ENCODE data around the gene KCNK5.

Gene KCNK5

GRCh38 chr6:39181333-39181732, 47.9 kb downstream of the KCNK5 start:
- Histone ChIP-seq H3K9ac (ENCODE audit: low read length) (no peak overlapping the region), H3K27me3 (ENCODE audit: control insufficient read depth in 1 of 2, insufficient read depth in 2 of 2, low read length in 2 of 2) (no peaks in the 10 kb centered on the region), H3K4me3 (ENCODE audit: low read depth in 1 of 2, low read length in 2 of 2) (no peak overlapping the region), H3K9me3 (ENCODE audit: low read length) (no peaks in the 10 kb centered on the region), H3K36me3 (ENCODE audit: insufficient read depth, low read length) (no peaks in the 10 kb centered on the region), H3K4me1 (ENCODE audit: insufficient read depth, low read length) (no peaks in the 10 kb centered on the region), H3K27ac (ENCODE audit: low read depth, low read length) (no peak overlapping the region)

- no peaks in the 10 kb centered on the region for H3K36me3 ChIP-seq (ENCODE audit: insufficient read depth, low read length)
- H3K4me3 ChIP-seq (ENCODE audit: low read depth in 1 of 2, low read length in 2 of 2) = no peak overlapping the region
- H3K27me3 ChIP-seq (ENCODE audit: control insufficient read depth in 1 of 2, insufficient read depth in 2 of 2, low read length in 2 of 2) = no peaks in the 10 kb centered on the region
- no peak overlapping the region for H3K9ac ChIP-seq (ENCODE audit: low read length)
- no peaks in the 10 kb centered on the region for H3K9me3 ChIP-seq (ENCODE audit: low read length)
- no peaks in the 10 kb centered on the region for H3K4me1 ChIP-seq (ENCODE audit: insufficient read depth, low read length)
- H3K27ac ChIP-seq (ENCODE audit: low read depth, low read length) = no peak overlapping the region
Observed at GRCh38 chr6:39178804-39179203, 50.5 kb downstream of the KCNK5 start.

GRCh38 chr6:39178235-39178634, 51.0 kb downstream of the KCNK5 start:
- H3K27ac ChIP-seq (ENCODE audit: low read depth, low read length) = no peak overlapping the region
- no peak overlapping the region for H3K9ac ChIP-seq (ENCODE audit: low read length)
- no peak overlapping the region for H3K4me3 ChIP-seq (ENCODE audit: low read depth in 1 of 2, low read length in 2 of 2)
- H3K4me1 ChIP-seq (ENCODE audit: insufficient read depth, low read length) = no peaks in the 10 kb centered on the region
- H3K36me3 ChIP-seq (ENCODE audit: insufficient read depth, low read length) = no peaks in the 10 kb centered on the region
- H3K9me3 ChIP-seq (ENCODE audit: low read length) = no peaks in the 10 kb centered on the region
- H3K27me3 ChIP-seq (ENCODE audit: control insufficient read depth in 1 of 2, insufficient read depth in 2 of 2, low read length in 2 of 2) = no peaks in the 10 kb centered on the region

GRCh38 chr6:39177130-39177529, 52.1 kb downstream of the KCNK5 start:
- Histone ChIP-seq H3K27me3 (ENCODE audit: control insufficient read depth in 1 of 2, insufficient read depth in 2 of 2, low read length in 2 of 2) (no peaks in the 10 kb centered on the region), H3K9me3 (ENCODE audit: low read length) (no peaks in the 10 kb centered on the region), H3K36me3 (ENCODE audit: insufficient read depth, low read length) (no peaks in the 10 kb centered on the region), H3K9ac (ENCODE audit: low read length) (no peak overlapping the region), H3K4me3 (ENCODE audit: low read depth in 1 of 2, low read length in 2 of 2) (no peak overlapping the region), H3K27ac (ENCODE audit: low read depth, low read length) (no peak overlapping the region), H3K4me1 (ENCODE audit: insufficient read depth, low read length) (no peaks in the 10 kb centered on the region)

DNA sequence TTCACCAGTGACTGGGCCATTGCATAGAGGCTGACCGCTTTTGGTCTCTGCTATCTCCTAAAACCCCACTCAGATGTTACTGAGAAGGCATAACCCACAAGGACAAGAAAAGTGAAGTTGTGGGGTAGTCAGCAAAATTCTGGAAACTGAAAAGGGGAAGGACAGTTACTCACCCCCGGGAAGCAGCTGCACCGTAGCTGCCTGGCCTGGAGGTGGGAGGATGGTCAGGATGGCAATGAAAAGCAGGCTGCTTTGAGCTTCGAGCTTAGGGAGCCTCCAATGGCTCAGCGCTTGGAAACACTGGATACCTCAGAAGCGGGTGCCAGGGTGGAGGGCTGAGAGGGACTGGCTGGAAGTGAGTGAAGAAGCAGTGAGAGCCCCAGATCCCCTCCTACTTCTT, 56.0 kb downstream of the KCNK5 start:
- no peaks in the 10 kb centered on the region for H3K36me3 ChIP-seq (ENCODE audit: insufficient read depth, low read length)

DNA sequence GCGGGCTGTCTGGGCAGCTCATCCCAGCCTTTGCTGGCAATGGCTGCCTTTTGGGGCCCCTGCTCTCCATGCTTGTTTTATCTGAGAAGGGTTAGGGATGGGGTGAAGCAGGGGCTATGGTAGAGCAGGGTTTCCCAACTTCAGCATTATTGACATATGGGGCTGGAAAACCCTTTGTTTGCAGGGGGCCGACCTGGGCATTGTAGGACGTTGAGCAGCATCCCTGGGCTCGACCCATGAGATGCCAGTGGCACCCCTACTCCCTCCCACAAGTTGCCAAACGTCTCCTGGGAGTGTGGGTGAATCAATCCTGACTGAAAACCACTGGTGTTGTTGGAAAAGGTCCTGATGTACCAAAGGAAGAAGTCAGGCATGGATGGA, 56.9 kb downstream of the KCNK5 start:
- Histone ChIP-seq H3K9ac (ENCODE audit: low read length) (no peak overlapping the region), H3K4me1 (ENCODE audit: insufficient read depth, low read length) (no peaks in the 10 kb centered on the region), H3K36me3 (ENCODE audit: insufficient read depth, low read length) (no peaks in the 10 kb centered on the region), H3K9me3 (ENCODE audit: low read length) (peaks cover 4% of the 10 kb centered on the region), H3K27ac (ENCODE audit: low read depth, low read length) (no peak overlapping the region), H3K4me3 (ENCODE audit: low read depth in 1 of 2, low read length in 2 of 2) (no peak overlapping the region), H3K27me3 (ENCODE audit: control insufficient read depth in 1 of 2, insufficient read depth in 2 of 2, low read length in 2 of 2) (peaks cover 0 to 3% of the 10 kb centered on the region in 2 donors)

More for the DNA sequence above, 56.0 kb downstream of the KCNK5 start:
- no peaks in the 10 kb centered on the region for H3K4me1 ChIP-seq (ENCODE audit: insufficient read depth, low read length)
- no peak overlapping the region for H3K4me3 ChIP-seq (ENCODE audit: low read depth in 1 of 2, low read length in 2 of 2)
- H3K27me3 ChIP-seq (ENCODE audit: control insufficient read depth in 1 of 2, insufficient read depth in 2 of 2, low read length in 2 of 2) = no peaks in the 10 kb centered on the region
- H3K27ac ChIP-seq (ENCODE audit: low read depth, low read length) = no peak overlapping the region
- peaks cover 4% of the 10 kb centered on the region for H3K9me3 ChIP-seq (ENCODE audit: low read length)
- H3K9ac ChIP-seq (ENCODE audit: low read length) = no peak overlapping the region

DNA sequence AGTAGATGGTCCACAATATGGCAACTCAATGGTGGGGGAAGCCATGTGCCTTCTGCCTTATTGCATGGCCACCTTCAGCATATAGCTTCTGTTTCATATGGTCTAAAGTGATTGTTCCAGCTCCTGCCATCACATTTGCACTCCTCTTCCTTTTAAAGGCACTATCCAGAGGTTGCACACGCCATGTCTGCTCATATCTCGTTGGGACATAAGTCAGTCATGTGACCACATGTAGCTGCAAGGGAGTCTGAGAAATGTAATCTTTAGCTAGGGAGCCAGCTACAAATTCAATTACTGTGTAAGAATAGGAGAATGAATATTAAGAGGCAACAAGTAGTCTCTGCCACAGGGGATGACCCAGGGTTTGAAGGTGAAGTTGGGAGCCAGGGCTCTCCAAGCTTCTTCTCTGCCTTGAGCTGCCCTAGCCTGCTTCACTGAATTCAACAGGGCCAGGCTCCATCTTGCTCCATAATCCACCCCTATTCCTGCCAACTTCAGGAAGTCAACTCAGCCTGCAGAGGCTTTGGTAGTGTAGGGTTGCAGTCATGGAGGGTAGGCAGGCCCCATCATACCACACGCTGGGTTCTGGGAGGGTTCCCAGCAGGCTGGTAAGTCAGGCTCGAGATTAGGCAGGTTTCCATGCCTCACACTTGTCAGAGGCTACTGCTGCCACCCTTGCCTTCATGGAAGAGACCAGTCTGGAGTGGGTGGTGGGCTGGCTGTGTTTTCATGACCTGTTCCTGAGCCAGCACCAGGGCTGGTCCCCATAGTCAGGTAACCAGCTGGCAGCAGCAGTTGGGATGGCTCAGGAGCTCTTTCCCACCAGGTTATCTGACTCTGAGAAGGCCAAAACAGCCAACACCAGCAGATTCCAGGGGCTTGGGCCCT, 57.5 kb downstream of the KCNK5 start:
- Histone ChIP-seq H3K9me3 (ENCODE audit: low read length) (peaks cover 4% of the 10 kb centered on the region), H3K9ac (ENCODE audit: low read length) (no peak overlapping the region), H3K27ac (ENCODE audit: low read depth, low read length) (no peak overlapping the region), H3K36me3 (ENCODE audit: insufficient read depth, low read length) (no peaks in the 10 kb centered on the region), H3K27me3 (ENCODE audit: control insufficient read depth in 1 of 2, insufficient read depth in 2 of 2, low read length in 2 of 2) (peaks cover 0 to 9% of the 10 kb centered on the region in 2 donors), H3K4me3 (ENCODE audit: low read depth in 1 of 2, low read length in 2 of 2) (no peak overlapping the region), H3K4me1 (ENCODE audit: insufficient read depth, low read length) (no peaks in the 10 kb centered on the region)

- H3K9ac ChIP-seq (ENCODE audit: low read length) = no peak overlapping the region
- H3K4me1 ChIP-seq (ENCODE audit: insufficient read depth, low read length) = no peaks in the 10 kb centered on the region
- no peak overlapping the region for H3K27ac ChIP-seq (ENCODE audit: low read depth, low read length)
- H3K4me3 ChIP-seq (ENCODE audit: low read depth in 1 of 2, low read length in 2 of 2) = no peak overlapping the region
- H3K9me3 ChIP-seq (ENCODE audit: low read length) = peaks cover 4% of the 10 kb centered on the region
- H3K27me3 ChIP-seq (ENCODE audit: control insufficient read depth in 1 of 2, insufficient read depth in 2 of 2, low read length in 2 of 2) = peaks cover 0 to 17% of the 10 kb centered on the region in 2 donors
- H3K36me3 ChIP-seq (ENCODE audit: insufficient read depth, low read length) = no peaks in the 10 kb centered on the region
Observed at GRCh38 chr6:39170860-39171259, 58.4 kb downstream of the KCNK5 start.

DNA sequence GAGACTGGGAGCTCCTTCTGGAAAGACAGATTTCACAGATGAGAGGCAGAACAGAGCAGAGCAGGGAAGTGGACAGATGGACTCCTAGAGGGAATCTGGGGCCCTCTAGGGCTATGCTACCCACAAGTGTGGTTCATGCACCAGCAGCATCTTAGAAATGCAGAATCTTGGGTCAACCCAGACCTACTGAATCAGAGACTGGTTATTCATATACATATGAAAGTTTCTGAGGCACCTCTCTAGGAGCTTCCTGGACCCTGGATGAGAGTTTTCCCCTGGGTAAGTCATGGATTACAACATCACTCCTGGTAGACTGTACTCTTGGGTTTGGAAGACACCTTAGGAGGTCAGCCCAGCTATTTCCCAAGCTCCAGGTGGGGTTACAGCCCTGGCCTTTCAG, 58.9 kb downstream of the KCNK5 start:
- H3K27ac ChIP-seq (ENCODE audit: low read depth, low read length) = no peak overlapping the region
- no peak overlapping the region for H3K4me3 ChIP-seq (ENCODE audit: low read depth in 1 of 2, low read length in 2 of 2)
- H3K27me3 ChIP-seq (ENCODE audit: control insufficient read depth in 1 of 2, insufficient read depth in 2 of 2, low read length in 2 of 2) = peaks cover 0 to 17% of the 10 kb centered on the region in 2 donors
- H3K9ac ChIP-seq (ENCODE audit: low read length) = no peak overlapping the region
- H3K36me3 ChIP-seq (ENCODE audit: insufficient read depth, low read length) = no peaks in the 10 kb centered on the region
- H3K9me3 ChIP-seq (ENCODE audit: low read length) = peaks cover 4% of the 10 kb centered on the region
- H3K4me1 ChIP-seq (ENCODE audit: insufficient read depth, low read length) = no peaks in the 10 kb centered on the region

DNA sequence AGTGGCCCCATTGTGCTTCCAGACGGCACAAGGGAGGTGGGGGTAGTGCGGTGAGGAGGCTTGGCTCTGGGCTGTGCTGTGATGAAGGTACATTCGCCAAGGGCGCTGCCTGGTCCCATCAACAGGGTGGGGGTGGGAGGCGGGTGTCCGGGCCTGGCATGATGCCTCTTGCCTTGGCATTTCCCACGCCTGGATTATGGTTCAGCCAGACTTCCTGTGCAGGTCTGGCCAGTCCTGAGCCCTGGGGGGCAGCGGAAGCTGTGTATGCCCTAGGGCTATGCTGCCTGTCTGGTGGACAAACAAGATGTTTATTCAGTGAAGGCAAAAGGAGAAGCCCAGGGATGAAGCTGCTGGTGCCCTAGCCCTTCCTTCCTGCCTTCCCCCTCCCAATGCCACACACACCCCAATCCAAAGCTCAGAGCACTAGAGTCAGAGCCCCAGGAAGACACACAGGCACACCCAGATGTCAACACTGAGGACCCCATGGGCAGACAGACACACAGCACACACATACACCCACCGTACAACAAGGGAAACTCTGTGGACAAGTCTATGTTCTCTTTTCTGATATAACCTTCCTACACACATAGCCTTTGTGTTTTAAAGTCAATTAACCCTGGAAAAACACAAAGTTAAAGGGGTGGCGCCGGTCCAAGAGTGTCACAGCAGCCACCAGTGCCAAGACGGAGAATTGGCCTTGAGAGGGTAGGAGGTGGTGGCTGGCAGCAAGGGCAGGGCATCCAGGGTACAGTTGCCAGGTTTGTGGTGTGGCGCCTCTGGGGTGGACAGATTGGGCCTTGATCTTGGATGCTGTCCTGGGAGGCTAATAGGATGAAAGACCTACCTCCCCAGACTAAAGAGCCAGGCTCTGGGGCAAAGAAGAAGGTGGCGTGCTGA, 59.6 kb downstream of the KCNK5 start:
- Histone ChIP-seq H3K4me3 (ENCODE audit: low read depth in 1 of 2, low read length in 2 of 2) (no peak overlapping the region), H3K27ac (ENCODE audit: low read depth, low read length) (no peak overlapping the region), H3K36me3 (ENCODE audit: insufficient read depth, low read length) (no peaks in the 10 kb centered on the region), H3K9me3 (ENCODE audit: low read length) (peaks cover 4% of the 10 kb centered on the region), H3K27me3 (ENCODE audit: control insufficient read depth in 1 of 2, insufficient read depth in 2 of 2, low read length in 2 of 2) (peaks cover 0 to 17% of the 10 kb centered on the region in 2 donors), H3K4me1 (ENCODE audit: insufficient read depth, low read length) (no peaks in the 10 kb centered on the region), H3K9ac (ENCODE audit: low read length) (no peak overlapping the region)

- Histone ChIP-seq H3K27me3 (ENCODE audit: control insufficient read depth in 1 of 2, insufficient read depth in 2 of 2, low read length in 2 of 2) (peaks cover 0 to 17% of the 10 kb centered on the region in 2 donors), H3K36me3 (ENCODE audit: insufficient read depth, low read length) (no peaks in the 10 kb centered on the region), H3K27ac (ENCODE audit: low read depth, low read length) (no peak overlapping the region), H3K4me3 (ENCODE audit: low read depth in 1 of 2, low read length in 2 of 2) (no peak overlapping the region), H3K4me1 (ENCODE audit: insufficient read depth, low read length) (no peaks in the 10 kb centered on the region), H3K9me3 (ENCODE audit: low read length) (peaks cover 4% of the 10 kb centered on the region), H3K9ac (ENCODE audit: low read length) (no peak overlapping the region)
Observed at GRCh38 chr6:39167866-39168625, 61.2 kb downstream of the KCNK5 start.
